Pancreas (tissue), 10 donors: ENCODE measurements around the gene HIPK2. TPM values are rescaled to one million over a fixed set of nuclear protein-coding genes. Genes with fewer than 3 reads are reported as not detected.

ENCODE experiments used
- ATAC-seq, 4 donors: fragments of 200-7000 bp; cut with Tn5 transposase; one replicate each; pipeline versions ENCODE4 v1.8.0 to v1.9.1; 2020; ENCODE audit warnings: mild to moderate bottlenecking in 4 of 4, moderate library complexity in 4 of 4
- DNase-seq, 6 donors: peaks; one replicate each; pipeline ENCODE4 v3.0.0-alpha.2; 2020
- FAIRE-seq: peaks from 2 replicates; lab custom pipeline; 2012; peaks lifted over from hg19 to GRCh38; lab: Jason Lieb, UNC
- H3K27ac ChIP-seq, 4 donors: fragments of 200-600 bp; sonication (generic); 1 replicate in 3 of 4; 2 replicates in 1 of 4; pipeline versions ENCODE4 v1.5.0 to v1.8.0; 2020
- H3K27me3 ChIP-seq, 4 donors: fragments of 200-600 bp; one replicate each; pipeline ENCODE4 v1.8.0; 2021
- H3K36me3 ChIP-seq, 3 donors: fragments of 200-600 bp; sonication (generic) in 1 of 3; one replicate each; pipeline versions ENCODE4 v1.5.0 to v1.8.0; 2020 to 2021
- H3K4me1 ChIP-seq, 3 donors: fragments of 200-600 bp; one replicate each; pipeline ENCODE4 v1.8.0; 2021
- H3K4me3 ChIP-seq, 4 donors: fragments of 200-600 bp; sonication (generic) in 2 of 4; one replicate each; pipeline versions ENCODE4 v1.5.0 to v1.8.0; 2020 to 2021
- H3K9me3 ChIP-seq, 4 donors: fragments of 200-600 bp; one replicate each; pipeline ENCODE4 v1.8.0; 2021
- CTCF ChIP-seq, 4 donors: fragments of 200-600 bp; sonication (generic) in 3 of 4; IDR thresholded peaks; one replicate each; pipeline versions ENCODE4 v1.5.0 to v1.8.0; 2021; ENCODE audit warnings: antibody characterized with exemption in 4 of 4
- WGBS, 2 donors: extraction: QIAGEN DNeasy Blood & Tissue Kit; methylation state at CpG; one replicate each; pipeline ENCODE4 v1.1.7; 2013; 5-methylcytosine and 5-hydroxymethylcytosine counted together
- intact Hi-C, 3 donors: fragments of 100-400 bp; cut with DNase I; formaldehyde crosslinking; loops; one replicate each; pipeline versions ENCODE4 v1.11.1 to v1.14.2; 2022
- polyA plus RNA-seq, 2 donors: library from polyadenylated mRNA; stranded (reverse); fragments of 200-250 nt; gene quantifications; one replicate each; pipeline ENCODE4 v1.2.3, GENCODE V29; 2013
- total RNA-seq, 6 donors: library from RNA; stranded (reverse); fragmentation: NEBNext Ultra II Directional in 4 of 6; extraction: Animal tissue kit (Norgen Biotek cat#: 25700) in 4 of 6; gene quantifications; one replicate each; pipeline versions ENCODE4 v1.2.1 to v1.2.4, GENCODE V29; 2021 to 2023
- donor health status: healthy with polysubstance abuse.
- donor health status: DM: no; HTN: no; CAD: no; lungs with moderate emphysema.
- donor health status: DM: no; HTN: no; CAD: no.
- donor health status: control.
- donor health status: control.
- donor health status: Bipolar disorder and iron deficiency.
- donor health status: DM: yes; HTN: yes; CAD: no.
- donor health status: DM: no; HTN: no; CAD: no.
- donor health status: DM: no; HTN: no; CAD: no.
- donor health status: DM: yes; HTN: yes; CAD: no.

Gene HIPK2
- total and polyA plus RNA-seq, 8 donors, result 6.7 to 49.0 (median 24.7) TPM

- ATAC-seq, result no peak
- intact Hi-C loops, result no loop called here
- no peak overlapping the region for H3K27ac ChIP-seq
- TF ChIP-seq CTCF (IDR thresholded peaks at IDR 0.05), result no peak
- peaks cover 3 to 57% (median 14%) of the 10 kb centered on the region in 3 donors for H3K4me1 ChIP-seq
- H3K27me3 ChIP-seq, result no peaks in the 10 kb centered on the region
- no peaks in the 10 kb centered on the region for H3K9me3 ChIP-seq
- no peak overlapping the region for H3K4me3 ChIP-seq
- FAIRE-seq, result no peak
- 99 to 100% methylated on average over 1 of the region's 1 CpG for WGBS, 2 donors
- no peak for DNase-seq
- no peaks in the 10 kb centered on the region for H3K36me3 ChIP-seq
Observed at GRCh38 chr7:139728203-139728602, 49.6 kb downstream of the HIPK2 start.

- no peak overlapping the region for H3K4me3 ChIP-seq
- no peaks in the 10 kb centered on the region for H3K9me3 ChIP-seq
- H3K27me3 ChIP-seq, result no peaks in the 10 kb centered on the region
- DNase-seq (no peak), ATAC-seq (peak in 1 of 4 donors; percentile 11), FAIRE-seq (no peak)
- no peaks in the 10 kb centered on the region for H3K36me3 ChIP-seq
- no peak for TF ChIP-seq CTCF (IDR thresholded peaks at IDR 0.05)
- peaks cover 0 to 59% (median 21%) of the 10 kb centered on the region in 3 donors for H3K4me1 ChIP-seq
- no peak overlapping the region for H3K27ac ChIP-seq
- WGBS, 2 donors, result 66 to 69% methylated on average over 3 of the region's 3 CpGs
- intact Hi-C loops, result no loop called here
Observed at GRCh38 chr7:139727151-139727705, 50.6 kb downstream of the HIPK2 start.

GRCh38 chr7:139726485-139726869 is 51.3 kb downstream of the HIPK2 start:
- TF ChIP-seq CTCF (IDR thresholded peaks at IDR 0.05), result no peak
- Histone ChIP-seq H3K27me3 (no peaks in the 10 kb centered on the region), H3K27ac (peak overlapping the region in 1 of 4 donors; percentile 17), H3K36me3 (no peaks in the 10 kb centered on the region), H3K9me3 (no peaks in the 10 kb centered on the region), H3K4me3 (no peak overlapping the region), H3K4me1 (peaks cover 4 to 56% (median 15%) of the 10 kb centered on the region in 3 donors)
- FAIRE-seq (no peak), DNase-seq (no peak), ATAC-seq (no peak)
- intact Hi-C loops, result no loop called here
- 78 to 86% methylated on average over 3 of the region's 3 CpGs for WGBS, 2 donors

- peaks cover 4 to 56% (median 12%) of the 10 kb centered on the region in 3 donors for H3K4me1 ChIP-seq
- no peaks in the 10 kb centered on the region for H3K27me3 ChIP-seq
- H3K36me3 ChIP-seq, result no peaks in the 10 kb centered on the region
- FAIRE-seq (no peak), DNase-seq (no peak), ATAC-seq (peak in 1 of 4 donors; percentile 14)
- H3K4me3 ChIP-seq, result no peak overlapping the region
- H3K27ac ChIP-seq, result peak overlapping the region in 1 of 4 donors; percentile 17
- H3K9me3 ChIP-seq, result no peaks in the 10 kb centered on the region
- intact Hi-C loops, result no loop called here
- no peak for TF ChIP-seq CTCF (IDR thresholded peaks at IDR 0.05)
- WGBS, 2 donors, result 58 to 60% methylated on average over 6 of the region's 6 CpGs
Observed at GRCh38 chr7:139725858-139726484, 51.8 kb downstream of the HIPK2 start.

GRCh38 chr7:139725077-139725476 is 52.7 kb downstream of the HIPK2 start:
- Histone ChIP-seq H3K27me3 (no peaks in the 10 kb centered on the region), H3K4me3 (no peak overlapping the region), H3K9me3 (no peaks in the 10 kb centered on the region), H3K4me1 (peaks cover 4 to 51% (median 7%) of the 10 kb centered on the region in 3 donors), H3K36me3 (no peaks in the 10 kb centered on the region), H3K27ac (peak overlapping the region in 1 of 4 donors; percentile 17)
- TF ChIP-seq CTCF (IDR thresholded peaks at IDR 0.05), result no peak
- ATAC-seq, result peak in 1 of 4 donors; percentile 26
- 87% methylated on average over 6 of the region's 6 CpGs for WGBS, 2 donors
- DNase-seq, result no peak
- FAIRE-seq, result no peak
- intact Hi-C loops, result no loop called here
